Measurements from ENCODE around the gene RALGPS1. TPM values are rescaled to one million over a fixed set of nuclear protein-coding genes. Genes with fewer than 3 reads are reported as not detected.
A peak's percentile ranks its signal among the peaks of the same experiment; 100 is the strongest.

The RALGPS1 gene
- total RNA-seq, 2 experiments from 2014 or later, result 2.5 to 4.1 TPM

DNA sequence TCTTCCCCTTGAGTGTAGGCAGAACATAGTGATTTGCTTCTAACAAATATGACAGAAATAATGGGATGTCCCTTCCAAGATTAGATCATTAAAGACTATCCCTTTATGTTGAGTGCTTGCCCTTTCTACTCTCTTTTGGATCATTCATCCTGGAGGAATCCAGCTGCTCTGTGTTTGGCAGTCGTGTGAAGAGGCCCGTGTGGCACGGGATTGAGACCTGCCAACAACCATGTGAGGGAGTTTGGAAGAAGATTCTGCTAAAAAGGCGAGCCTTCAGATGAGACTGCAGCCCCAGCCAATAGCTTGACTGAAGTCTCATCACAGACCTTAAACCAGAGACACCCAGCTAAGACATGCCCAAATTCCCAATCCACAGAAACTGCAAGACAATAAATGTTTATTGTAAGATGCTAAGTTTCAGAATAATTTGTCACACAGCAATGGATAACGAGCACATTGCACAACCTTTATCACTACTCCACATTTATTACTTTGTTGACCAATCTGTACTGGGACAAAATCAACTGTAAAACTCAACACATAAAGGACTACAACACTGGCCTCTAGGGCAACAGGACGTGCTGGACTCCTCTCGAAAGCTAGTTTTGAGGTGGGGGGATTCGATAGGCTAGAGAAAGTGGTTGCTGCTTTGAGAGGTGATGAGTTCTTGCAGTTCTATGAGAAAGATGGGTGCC lies 165.0 kb downstream of the RALGPS1 start:
- no peak for ATAC-seq
- H3K36me3 Mint-ChIP-seq (ENCODE audit: low read depth), result no peaks in the 10 kb centered on the region
- H3K9me3 Mint-ChIP-seq (ENCODE audit: insufficient read depth), result no peaks in the 10 kb centered on the region
- H3K27ac Mint-ChIP-seq, result no peak overlapping the region
- peaks cover 16% of the 10 kb centered on the region for H3K4me1 Mint-ChIP-seq (ENCODE audit: low read depth)
- no peak for DNase-seq
- peaks cover 11% of the 10 kb centered on the region for H3K27me3 Mint-ChIP-seq (ENCODE audit: low read depth)
- CTCF ChIA-PET, result interaction anchor here (1.1 kb wide), 1 partner anchor 93 kb away, joined by 3 read pairs; no protein-coding TSS in a partner anchor
- no peak overlapping the region for H3K4me3 Mint-ChIP-seq
- POLR2A ChIA-PET, result no interaction called here

DNA sequence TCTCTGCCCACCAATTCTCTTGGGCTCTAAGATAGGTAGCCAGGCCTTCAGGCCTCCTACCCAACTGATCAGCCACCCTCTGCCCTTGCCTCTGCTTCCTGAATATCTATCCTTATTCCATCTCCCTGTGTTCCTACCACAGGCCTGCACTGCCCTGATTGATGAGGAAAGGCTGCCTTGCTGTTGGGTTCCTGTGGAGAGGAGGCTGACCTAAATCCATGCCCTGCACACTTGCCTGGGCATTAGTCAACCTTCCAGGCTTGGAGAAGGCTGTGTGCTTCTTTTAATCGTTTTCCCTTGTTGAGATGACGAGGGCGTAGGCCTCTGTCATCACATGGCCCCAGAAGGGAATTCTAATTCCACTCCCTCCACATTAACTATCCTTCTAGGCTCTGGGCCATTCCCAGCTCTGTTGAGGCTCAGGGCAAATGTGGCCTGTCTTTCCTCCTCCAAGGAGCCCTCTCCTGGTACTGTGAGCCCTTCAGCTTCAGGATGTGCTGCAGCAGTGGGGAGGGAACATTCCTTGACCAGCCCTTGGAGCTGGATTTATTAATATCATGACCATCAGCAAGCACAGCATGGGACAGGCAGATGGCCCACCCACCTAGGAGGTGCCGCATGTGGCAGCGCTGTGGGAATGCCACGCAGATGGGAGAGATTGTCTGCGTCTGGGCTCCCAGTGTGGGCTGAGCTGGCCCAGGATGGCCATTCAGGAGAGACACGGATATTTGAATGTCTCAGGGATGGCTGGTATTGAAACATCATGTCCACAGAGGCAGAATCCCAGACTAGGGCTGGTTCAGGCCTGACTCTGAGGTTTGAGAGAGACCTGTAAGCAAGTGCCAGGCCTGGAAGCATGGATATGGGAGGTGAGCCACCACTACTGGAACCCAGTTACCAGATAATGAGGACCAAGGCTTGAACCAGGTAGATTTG lies 166.9 kb downstream of the RALGPS1 start:
- H3K36me3 Mint-ChIP-seq (ENCODE audit: low read depth), result no peaks in the 10 kb centered on the region
- H3K4me1 Mint-ChIP-seq (ENCODE audit: low read depth), result peaks cover 18% of the 10 kb centered on the region
- POLR2A ChIA-PET, result no interaction called here
- no peak overlapping the region for H3K4me3 Mint-ChIP-seq
- H3K27ac Mint-ChIP-seq, result no peak overlapping the region
- DNase-seq, result no peak
- CTCF ChIA-PET, result no interaction called here
- H3K27me3 Mint-ChIP-seq (ENCODE audit: low read depth), result peaks cover 7% of the 10 kb centered on the region
- H3K9me3 Mint-ChIP-seq (ENCODE audit: insufficient read depth), result no peaks in the 10 kb centered on the region
- ATAC-seq, result no peak

DNA sequence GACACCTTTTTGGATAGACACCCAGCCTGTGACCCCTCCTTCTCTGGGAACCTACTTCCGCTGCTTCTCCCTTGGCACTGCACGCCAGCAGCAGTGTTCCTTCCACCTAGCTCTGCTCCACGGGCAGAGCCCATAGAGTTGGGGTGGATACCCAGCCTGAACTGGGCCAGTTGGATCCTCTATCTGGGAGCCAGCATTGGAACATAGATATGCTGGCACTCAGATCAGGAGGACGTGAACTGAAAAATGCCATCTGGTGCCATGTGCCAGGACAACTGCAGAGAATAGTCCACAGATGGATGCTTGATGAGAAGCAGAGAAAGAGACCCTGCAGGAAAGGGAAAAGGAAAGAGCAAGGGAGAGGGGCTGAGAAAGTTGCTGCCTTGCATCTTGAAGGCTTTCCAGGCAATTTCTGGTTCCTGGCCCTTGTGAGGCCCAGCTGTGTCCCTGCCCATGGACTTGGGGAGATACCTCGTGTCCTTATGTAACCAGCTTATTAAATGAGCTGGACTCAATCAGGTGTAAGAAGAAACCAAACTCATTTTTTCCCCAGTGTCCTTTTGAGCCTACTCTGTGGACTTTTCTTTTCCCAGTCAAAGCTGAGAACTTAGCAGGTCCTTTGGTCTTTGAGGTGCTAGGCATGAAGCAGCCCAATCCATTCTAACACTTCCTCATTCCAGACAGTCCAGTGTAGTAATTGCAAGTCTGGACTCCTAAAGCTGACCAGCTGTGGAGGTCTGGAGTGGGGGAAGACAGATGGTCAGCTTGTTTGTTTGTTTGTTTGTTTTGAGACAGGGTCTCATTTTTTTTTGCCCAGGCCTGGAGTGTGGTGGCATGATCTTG lies 168.8 kb downstream of the RALGPS1 start:
- ChIA-PET POLR2A (interaction anchor here (0.7 kb wide), 1 partner anchor 9 kb away, joined by 3 read pairs; no protein-coding TSS in a partner anchor), CTCF (no interaction called here)
- DNase-seq, result no peak
- ATAC-seq, result no peak
- H3K27ac Mint-ChIP-seq, result no peak overlapping the region
- no peaks in the 10 kb centered on the region for H3K9me3 Mint-ChIP-seq (ENCODE audit: insufficient read depth)
- H3K4me3 Mint-ChIP-seq, result no peak overlapping the region
- H3K4me1 Mint-ChIP-seq (ENCODE audit: low read depth), result peaks cover 15% of the 10 kb centered on the region
- H3K27me3 Mint-ChIP-seq (ENCODE audit: low read depth), result no peaks in the 10 kb centered on the region
- H3K36me3 Mint-ChIP-seq (ENCODE audit: low read depth), result no peaks in the 10 kb centered on the region

DNA sequence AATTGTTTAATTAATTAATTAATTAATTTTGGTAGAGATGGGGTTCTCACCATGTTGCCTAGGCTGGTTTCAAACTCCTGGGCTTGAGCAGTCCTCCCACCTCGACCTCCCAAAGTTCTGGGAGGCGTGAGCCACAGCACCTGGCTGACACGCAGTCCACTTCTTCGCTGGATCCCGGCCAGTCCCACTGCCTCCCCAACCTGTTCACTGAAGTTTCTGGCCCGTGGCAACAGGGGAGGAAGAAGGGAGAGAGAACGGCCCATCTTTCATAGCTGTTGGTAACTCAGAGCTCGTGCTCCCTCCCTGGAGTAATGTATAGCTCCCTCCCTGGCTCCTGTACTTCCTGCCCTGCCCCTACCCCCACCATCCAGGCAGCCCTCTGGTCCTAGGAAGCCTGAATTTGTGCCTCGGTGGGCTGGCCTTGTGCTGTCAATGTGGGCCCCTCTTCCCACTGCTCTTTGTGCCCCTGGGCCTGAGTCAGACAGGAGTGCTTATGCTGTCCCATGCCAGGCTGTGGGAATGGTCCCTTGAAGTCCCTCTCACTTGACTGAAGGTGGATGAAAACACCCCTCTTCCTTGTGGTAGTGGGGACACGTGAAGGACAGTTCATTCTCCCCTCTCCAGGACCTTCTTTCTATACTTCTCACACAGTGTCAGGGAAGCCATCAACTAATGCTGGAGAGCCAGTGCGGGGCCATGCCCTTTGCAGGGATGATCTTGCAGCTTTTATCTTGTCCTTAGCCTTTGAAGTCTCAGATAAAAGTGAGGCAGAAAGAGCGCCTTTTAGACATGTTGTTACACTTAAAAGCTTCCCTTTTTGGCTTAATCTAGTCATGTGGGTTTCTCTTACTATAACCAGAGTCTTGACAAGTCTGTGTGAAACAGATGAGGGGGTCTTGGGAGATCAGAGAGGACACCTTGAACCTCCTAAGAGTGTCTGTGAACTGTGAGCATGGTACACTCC lies 169.8 kb downstream of the RALGPS1 start:
- Mint-ChIP-seq H3K27ac (no peak overlapping the region), H3K36me3 (ENCODE audit: low read depth) (no peaks in the 10 kb centered on the region), H3K4me1 (ENCODE audit: low read depth) (peaks cover 6% of the 10 kb centered on the region), H3K9me3 (ENCODE audit: insufficient read depth) (no peaks in the 10 kb centered on the region), H3K4me3 (no peak overlapping the region), H3K27me3 (ENCODE audit: low read depth) (no peaks in the 10 kb centered on the region)
- CTCF ChIA-PET, result interaction anchor here (1.0 to 1.1 kb wide), 2 partner anchors 36 to 119 kb away, joined by 3 read pairs; no protein-coding TSS in a partner anchor
- ATAC-seq, result peak; percentile 23
- no peak for DNase-seq
- POLR2A ChIA-PET, result no interaction called here

DNA sequence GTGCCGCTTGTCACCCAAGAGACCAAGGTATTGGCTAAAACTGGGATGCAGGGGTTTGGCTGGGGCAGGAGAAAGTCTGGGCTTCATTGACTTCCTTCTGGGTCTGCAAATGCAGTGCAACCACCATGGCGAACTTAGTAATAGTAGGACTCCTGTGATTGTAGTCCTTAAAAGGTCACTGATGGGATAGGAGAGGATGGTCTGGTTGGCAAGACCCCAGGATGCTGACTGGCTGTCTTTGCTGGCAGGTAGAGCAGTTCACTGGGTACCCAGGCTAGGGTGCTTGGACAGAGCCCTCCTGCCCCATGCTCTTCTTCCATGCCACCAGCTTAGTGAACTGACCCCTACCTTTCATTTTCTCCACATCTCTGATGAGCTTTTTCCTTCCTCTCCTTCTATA lies 170.6 kb downstream of the RALGPS1 start:
- ChIA-PET POLR2A (no interaction called here), CTCF (interaction anchor here (1.0 to 1.1 kb wide), 2 partner anchors 36 to 120 kb away, joined by 3 read pairs; no protein-coding TSS in a partner anchor)
- DNase-seq (no peak), ATAC-seq (no peak)
- no peaks in the 10 kb centered on the region for H3K36me3 Mint-ChIP-seq (ENCODE audit: low read depth)
- no peak overlapping the region for H3K27ac Mint-ChIP-seq
- no peaks in the 10 kb centered on the region for H3K9me3 Mint-ChIP-seq (ENCODE audit: insufficient read depth)
- H3K27me3 Mint-ChIP-seq (ENCODE audit: low read depth), result no peaks in the 10 kb centered on the region
- no peak overlapping the region for H3K4me3 Mint-ChIP-seq
- H3K4me1 Mint-ChIP-seq (ENCODE audit: low read depth), result peaks cover 6% of the 10 kb centered on the region

DNA sequence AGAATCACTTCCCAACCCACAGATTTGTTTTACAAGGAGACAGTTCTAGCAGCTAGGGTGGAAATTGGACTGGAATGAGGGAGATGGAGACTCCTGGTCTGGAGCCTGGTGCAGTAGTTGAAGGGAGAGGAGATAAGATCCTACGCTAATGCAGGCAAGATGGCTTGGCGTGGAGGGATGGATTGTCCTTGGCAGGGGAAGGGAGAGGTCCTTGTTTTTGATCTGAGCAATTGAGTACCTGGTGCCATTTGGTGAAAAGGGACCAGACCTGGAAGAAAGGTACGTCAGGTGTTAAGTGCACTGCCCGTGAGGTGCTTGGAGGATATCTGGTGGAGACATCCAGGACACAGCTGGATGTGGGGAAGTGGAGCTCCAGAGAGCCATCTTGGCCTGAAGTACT lies 172.2 kb downstream of the RALGPS1 start:
- H3K27me3 Mint-ChIP-seq (ENCODE audit: low read depth), result no peaks in the 10 kb centered on the region
- ChIA-PET CTCF (no interaction called here), POLR2A (no interaction called here)
- H3K27ac Mint-ChIP-seq, result no peak overlapping the region
- DNase-seq (no peak), ATAC-seq (no peak)
- peaks cover 6% of the 10 kb centered on the region for H3K4me1 Mint-ChIP-seq (ENCODE audit: low read depth)
- no peaks in the 10 kb centered on the region for H3K36me3 Mint-ChIP-seq (ENCODE audit: low read depth)
- H3K9me3 Mint-ChIP-seq (ENCODE audit: insufficient read depth), result no peaks in the 10 kb centered on the region
- no peak overlapping the region for H3K4me3 Mint-ChIP-seq

DNA sequence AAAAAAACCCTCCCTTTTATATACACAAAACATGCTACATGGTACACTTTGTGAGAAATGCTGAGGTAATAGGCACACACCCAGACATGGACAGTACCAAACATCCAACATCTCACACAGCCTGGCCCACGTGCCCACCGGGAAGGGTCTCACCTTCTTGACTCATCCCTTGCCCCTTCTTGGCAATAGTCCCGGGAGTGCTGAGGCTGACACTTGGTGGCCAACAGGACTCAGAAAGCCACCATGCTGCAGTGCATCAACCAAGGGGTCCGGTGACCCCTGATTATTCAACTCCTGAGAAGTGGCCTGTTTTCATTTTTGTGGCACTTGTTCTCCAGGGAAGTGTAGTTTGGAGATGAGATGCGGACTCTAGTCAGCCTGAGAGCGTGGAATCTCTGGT lies 172.8 kb downstream of the RALGPS1 start:
- H3K9me3 Mint-ChIP-seq (ENCODE audit: insufficient read depth), result no peaks in the 10 kb centered on the region
- POLR2A ChIA-PET, result no interaction called here
- CTCF ChIA-PET, result no interaction called here
- no peaks in the 10 kb centered on the region for H3K36me3 Mint-ChIP-seq (ENCODE audit: low read depth)
- H3K4me1 Mint-ChIP-seq (ENCODE audit: low read depth), result peaks cover 6% of the 10 kb centered on the region
- DNase-seq, result no peak
- H3K27me3 Mint-ChIP-seq (ENCODE audit: low read depth), result no peaks in the 10 kb centered on the region
- no peak overlapping the region for H3K27ac Mint-ChIP-seq
- no peak overlapping the region for H3K4me3 Mint-ChIP-seq
- ATAC-seq, result no peak

DNA sequence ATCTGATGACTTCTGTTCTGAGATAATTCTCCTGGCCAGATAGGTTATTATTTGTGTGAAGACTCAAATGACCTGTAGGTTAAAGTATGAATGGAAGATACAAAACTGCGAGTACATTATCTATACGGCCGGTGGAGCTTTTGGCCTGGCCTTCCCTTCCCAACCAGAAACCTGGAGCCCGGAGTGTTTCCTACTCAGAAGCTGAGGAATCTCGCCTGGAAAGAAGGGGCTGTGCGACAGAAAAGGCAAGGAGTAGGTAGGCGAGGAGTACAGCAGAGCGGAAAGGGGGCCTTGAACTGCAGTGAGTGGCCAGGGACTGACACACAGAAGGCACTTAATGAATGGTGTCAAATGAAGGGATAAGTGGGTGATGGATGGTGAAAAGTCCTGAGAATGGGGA lies 173.3 kb downstream of the RALGPS1 start:
- Mint-ChIP-seq H3K27ac (no peak overlapping the region), H3K36me3 (ENCODE audit: low read depth) (no peaks in the 10 kb centered on the region), H3K9me3 (ENCODE audit: insufficient read depth) (no peaks in the 10 kb centered on the region), H3K4me1 (ENCODE audit: low read depth) (peaks cover 6% of the 10 kb centered on the region), H3K27me3 (ENCODE audit: low read depth) (no peaks in the 10 kb centered on the region), H3K4me3 (no peak overlapping the region)
- ChIA-PET CTCF (no interaction called here), POLR2A (no interaction called here)
- ATAC-seq (no peak), DNase-seq (no peak)

DNA sequence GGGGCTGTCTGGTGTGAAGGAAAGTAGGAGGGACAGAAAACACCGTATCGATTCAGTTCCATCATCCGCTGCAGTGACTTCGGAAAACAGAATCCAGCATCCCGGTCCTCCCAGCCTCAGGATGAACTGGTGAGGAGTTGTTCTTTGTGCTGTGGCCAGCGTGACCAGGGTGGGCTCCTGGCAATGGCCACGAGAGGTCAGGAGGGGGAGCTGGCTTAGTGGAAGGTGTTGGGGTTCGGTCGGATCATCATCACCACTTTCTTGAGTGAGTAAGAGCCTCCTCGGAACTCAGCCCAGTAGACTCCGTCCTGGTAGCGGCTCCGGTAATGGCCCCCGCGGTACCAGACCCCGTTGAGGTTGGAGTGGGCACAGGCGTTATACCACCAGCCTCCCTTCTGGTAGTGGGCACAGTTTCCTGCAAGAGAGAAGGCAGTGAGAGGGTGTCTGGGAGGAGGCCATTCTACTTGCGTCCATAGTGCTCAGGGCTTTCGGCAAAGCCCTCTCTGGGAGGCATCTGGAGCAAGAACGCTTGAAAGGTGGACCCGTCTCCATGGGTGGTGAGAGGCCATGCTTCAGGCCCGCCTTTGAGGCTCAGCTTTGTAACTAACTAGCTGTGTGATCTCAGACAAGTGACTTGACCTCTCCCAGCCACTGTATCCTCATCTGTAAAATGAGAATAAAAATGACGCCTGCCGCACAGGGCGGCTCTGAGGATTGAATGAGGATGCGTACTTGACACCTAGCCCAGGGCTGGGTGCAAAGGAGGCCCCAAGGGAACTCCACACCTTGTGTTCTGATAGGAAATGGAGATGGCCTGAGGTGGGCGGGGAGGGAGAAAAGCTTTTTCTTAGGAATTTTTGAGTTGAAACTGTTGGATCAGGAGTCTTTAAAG lies 174.4 kb downstream of the RALGPS1 start:
- no peak overlapping the region for H3K27ac Mint-ChIP-seq
- no peak overlapping the region for H3K4me3 Mint-ChIP-seq
- ChIA-PET CTCF (no interaction called here), POLR2A (no interaction called here)
- DNase-seq (no peak), ATAC-seq (no peak)
- no peaks in the 10 kb centered on the region for H3K36me3 Mint-ChIP-seq (ENCODE audit: low read depth)
- H3K9me3 Mint-ChIP-seq (ENCODE audit: insufficient read depth), result no peaks in the 10 kb centered on the region
- no peaks in the 10 kb centered on the region for H3K27me3 Mint-ChIP-seq (ENCODE audit: low read depth)
- H3K4me1 Mint-ChIP-seq (ENCODE audit: low read depth), result peaks cover 6% of the 10 kb centered on the region

DNA sequence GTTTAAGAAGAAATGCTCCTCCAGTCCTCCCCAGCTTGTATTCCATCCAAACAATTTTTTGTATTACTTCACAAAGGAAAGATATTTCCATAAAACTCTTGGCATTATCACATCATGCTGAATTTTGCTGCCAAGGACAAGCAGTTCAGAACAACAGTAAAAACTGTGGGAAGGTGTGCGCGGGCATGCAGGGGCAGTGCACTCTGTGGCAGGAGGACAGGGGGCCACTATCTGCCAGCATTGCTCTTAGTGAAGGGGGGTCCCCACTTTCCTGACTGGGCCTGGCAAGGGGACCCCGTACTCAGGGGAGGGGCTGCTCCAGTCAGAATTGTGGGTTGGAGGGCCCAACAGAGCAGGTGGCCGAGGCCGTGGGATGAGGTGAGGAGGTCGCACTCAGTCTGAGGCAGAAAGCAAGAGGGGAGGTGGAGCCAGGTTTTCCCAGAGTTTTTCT lies 175.1 kb downstream of the RALGPS1 start:
- DNase-seq (no peak), ATAC-seq (no peak)
- H3K4me3 Mint-ChIP-seq, result no peak overlapping the region
- no peaks in the 10 kb centered on the region for H3K27me3 Mint-ChIP-seq (ENCODE audit: low read depth)
- ChIA-PET POLR2A (no interaction called here), CTCF (no interaction called here)
- H3K36me3 Mint-ChIP-seq (ENCODE audit: low read depth), result no peaks in the 10 kb centered on the region
- H3K27ac Mint-ChIP-seq, result no peak overlapping the region
- H3K9me3 Mint-ChIP-seq (ENCODE audit: insufficient read depth), result no peaks in the 10 kb centered on the region
- H3K4me1 Mint-ChIP-seq (ENCODE audit: low read depth), result peaks cover 2% of the 10 kb centered on the region

All from activated CD8-positive, alpha-beta T cell treated with anti-CD3 and anti-CD28 coated beads, Interleukin-2, amount 10 ng/mL, durations not matched to agents 7 days and 5 days (primary cell).